Left cardiac atrium (tissue), 4 donors: ENCODE measurements around the gene SYNDIG1. TPM values are rescaled to one million over a fixed set of nuclear protein-coding genes. Genes with fewer than 3 reads are reported as not detected.
"Not testable (repeated sequence)": the region's sequence is repeated elsewhere in the genome, so short reads cannot be mapped to it uniquely, and the experiment has no call there.

Experiments
- ATAC-seq, 2 donors: fragments of 200-7000 bp; cut with Tn5 transposase; one replicate each; pipeline ENCODE4 v1.9.1; 2020; ENCODE audit warnings: mild to moderate bottlenecking in 2 of 2, moderate library complexity in 2 of 2
- DNase-seq: peaks from one replicate; pipeline ENCODE4 v3.0.0-alpha.2; 2020
- intact Hi-C, 2 donors: fragments of 100-400 bp; cut with DNase I; formaldehyde crosslinking; loops; one replicate each; pipeline versions ENCODE4 v1.14.1 to v1.15.1; 2022 to 2023
- total RNA-seq, 2 donors: library from RNA; stranded (reverse); fragmentation: NEBNext Ultra II Directional; extraction: Animal tissue kit (Norgen Biotek cat#: 25700); gene quantifications; one replicate each; pipeline ENCODE4 v1.2.1, GENCODE V29; 2021
- donor health status: DM: no; HTN: yes; CAD: no.
- donor health status: DM: no; HTN: yes; CAD: no; lungs with severe emphysema.
- donor health status: DM: yes; HTN: yes; CAD: no.
- donor health status: Dilated cardiomyopathy.

The SYNDIG1 gene
- total RNA-seq, 2 donors from 2014 or later: 16.7 to 28.4 TPM

- DNase-seq: no peak
- intact Hi-C loops: loop anchor here in 1 of 2 donors (5.0 kb wide), 3 partner anchors 37 to 128 kb away; partner anchors contain the start of gene SYNDIG1
- ATAC-seq: no peak
Measured at GRCh38 chr20:24504331-24505285, 35.2 kb downstream of the SYNDIG1 start.

GRCh38 chr20:24506146-24506545 lies 36.7 kb downstream of the SYNDIG1 start:
- no peak for ATAC-seq
- intact Hi-C loops: no loop called here

GRCh38 chr20:24506696-24507095 lies 37.3 kb downstream of the SYNDIG1 start:
- ATAC-seq: no peak
- DNase-seq: no peak
- intact Hi-C loops: no loop called here

More at GRCh38 chr20:24506146-24506545, 36.7 kb downstream of the SYNDIG1 start:
- no peak for DNase-seq

- intact Hi-C loops: no loop called here
- DNase-seq: no peak
- no peak for ATAC-seq
Measured at GRCh38 chr20:24507182-24507853, 37.9 kb downstream of the SYNDIG1 start.

- DNase-seq, ATAC-seq, intact Hi-C loops: not testable (repeated sequence)
Measured at GRCh38 chr20:24512441-24512840, 43.0 kb downstream of the SYNDIG1 start.

- ATAC-seq (no peak), DNase-seq (no peak)
- intact Hi-C loops: no loop called here
Measured at GRCh38 chr20:24518515-24518914, 49.1 kb downstream of the SYNDIG1 start.

GRCh38 chr20:24519476-24519875 lies 50.0 kb downstream of the SYNDIG1 start:
- DNase-seq (no peak), ATAC-seq (no peak)
- intact Hi-C loops: no loop called here

GRCh38 chr20:24521032-24521431 lies 51.6 kb downstream of the SYNDIG1 start:
- DNase-seq: no peak

GRCh38 chr20:24522452-24523330 lies 53.3 kb downstream of the SYNDIG1 start:
- no peak for DNase-seq
- intact Hi-C loops: no loop called here
- peak in 1 of 2 donors; percentile 19 for ATAC-seq

More at GRCh38 chr20:24521032-24521431, 51.6 kb downstream of the SYNDIG1 start:
- ATAC-seq: no peak
- intact Hi-C loops: no loop called here

- DNase-seq: no peak
- no peak for ATAC-seq
- intact Hi-C loops: no loop called here
Measured at GRCh38 chr20:24523661-24524060, 54.2 kb downstream of the SYNDIG1 start.

- no peak for ATAC-seq
- DNase-seq: no peak
- intact Hi-C loops: no loop called here
Measured at GRCh38 chr20:24528583-24529368, 59.3 kb downstream of the SYNDIG1 start.

GRCh38 chr20:24529369-24529719 lies 59.9 kb downstream of the SYNDIG1 start:
- DNase-seq (no peak), ATAC-seq (no peak)
- intact Hi-C loops: no loop called here

GRCh38 chr20:24530131-24530680 lies 60.8 kb downstream of the SYNDIG1 start:
- intact Hi-C loops: no loop called here
- no peak for ATAC-seq
- DNase-seq: no peak

- DNase-seq (no peak), ATAC-seq (no peak)
- intact Hi-C loops: no loop called here
Measured at GRCh38 chr20:24531202-24531601, 61.8 kb downstream of the SYNDIG1 start.

- DNase-seq: no peak
- no peak for ATAC-seq
- intact Hi-C loops: no loop called here
Measured at GRCh38 chr20:24531631-24532419, 62.4 kb downstream of the SYNDIG1 start.

- DNase-seq: no peak
- intact Hi-C loops: no loop called here
- ATAC-seq: no peak
Measured at GRCh38 chr20:24533449-24533848, 64.0 kb downstream of the SYNDIG1 start.

- no peak for ATAC-seq
- no peak for DNase-seq
- intact Hi-C loops: no loop called here
Measured at GRCh38 chr20:24534282-24534681, 64.9 kb downstream of the SYNDIG1 start.
